Measurements from ENCODE around the gene PTPN4. TPM values are rescaled to one million over a fixed set of nuclear protein-coding genes. Genes with fewer than 3 reads are reported as not detected.
A peak's percentile ranks its signal among the peaks of the same experiment; 100 is the strongest.

The PTPN4 gene, protein sequence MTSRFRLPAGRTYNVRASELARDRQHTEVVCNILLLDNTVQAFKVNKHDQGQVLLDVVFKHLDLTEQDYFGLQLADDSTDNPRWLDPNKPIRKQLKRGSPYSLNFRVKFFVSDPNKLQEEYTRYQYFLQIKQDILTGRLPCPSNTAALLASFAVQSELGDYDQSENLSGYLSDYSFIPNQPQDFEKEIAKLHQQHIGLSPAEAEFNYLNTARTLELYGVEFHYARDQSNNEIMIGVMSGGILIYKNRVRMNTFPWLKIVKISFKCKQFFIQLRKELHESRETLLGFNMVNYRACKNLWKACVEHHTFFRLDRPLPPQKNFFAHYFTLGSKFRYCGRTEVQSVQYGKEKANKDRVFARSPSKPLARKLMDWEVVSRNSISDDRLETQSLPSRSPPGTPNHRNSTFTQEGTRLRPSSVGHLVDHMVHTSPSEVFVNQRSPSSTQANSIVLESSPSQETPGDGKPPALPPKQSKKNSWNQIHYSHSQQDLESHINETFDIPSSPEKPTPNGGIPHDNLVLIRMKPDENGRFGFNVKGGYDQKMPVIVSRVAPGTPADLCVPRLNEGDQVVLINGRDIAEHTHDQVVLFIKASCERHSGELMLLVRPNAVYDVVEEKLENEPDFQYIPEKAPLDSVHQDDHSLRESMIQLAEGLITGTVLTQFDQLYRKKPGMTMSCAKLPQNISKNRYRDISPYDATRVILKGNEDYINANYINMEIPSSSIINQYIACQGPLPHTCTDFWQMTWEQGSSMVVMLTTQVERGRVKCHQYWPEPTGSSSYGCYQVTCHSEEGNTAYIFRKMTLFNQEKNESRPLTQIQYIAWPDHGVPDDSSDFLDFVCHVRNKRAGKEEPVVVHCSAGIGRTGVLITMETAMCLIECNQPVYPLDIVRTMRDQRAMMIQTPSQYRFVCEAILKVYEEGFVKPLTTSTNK
- total RNA-seq (2014; rRNA removed; shearing (Covaris generic); ENCODE audit: low replicate concordance) = 6.4 and 11.3 TPM in 2 replicates

DNA sequence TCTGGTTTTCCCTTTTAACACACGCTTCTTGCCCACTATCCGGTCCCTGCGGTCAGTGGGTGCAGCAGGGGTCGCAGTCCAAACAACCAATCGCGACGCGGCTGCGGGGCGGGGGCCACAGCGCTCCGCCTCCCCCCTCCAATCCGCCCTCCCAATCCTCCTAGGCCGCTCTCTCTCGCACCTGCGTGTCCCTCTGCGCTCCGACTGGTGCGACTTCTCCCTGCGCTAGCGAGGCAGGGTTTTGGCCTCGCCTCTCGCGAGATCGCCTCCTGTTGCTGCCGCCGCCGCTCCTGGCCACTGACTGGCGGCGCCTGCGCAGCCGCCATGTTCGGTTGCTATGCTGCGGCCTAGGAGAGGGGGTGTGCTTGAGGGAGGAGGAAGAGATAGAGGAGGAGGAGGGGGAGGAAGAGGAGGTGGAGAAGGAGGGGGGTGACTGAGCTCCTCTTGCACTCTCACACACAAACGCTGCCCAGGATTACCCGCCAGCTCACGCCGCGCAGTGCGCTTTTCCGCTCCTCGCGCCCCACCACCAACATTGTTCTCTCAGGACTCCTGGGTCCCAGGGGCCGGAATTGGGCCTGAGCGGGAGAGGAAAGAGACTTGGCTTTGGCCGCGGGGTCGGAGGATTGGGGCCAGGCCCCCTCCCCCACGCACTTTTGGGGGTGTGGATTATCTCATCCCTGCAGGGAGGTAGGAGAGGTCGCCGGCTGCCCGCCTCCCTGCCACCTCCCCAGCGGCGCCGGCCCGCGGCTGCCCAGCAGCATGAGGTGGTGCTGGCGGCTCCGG, at the start of gene PTPN4:
PTPN4 (plus strand) TSS at position 472 of the 786 bp plus-strand sequence. CDS start 49,932 bp downstream, outside the sequence.
- in situ Hi-C loops (cut with HindIII; ENCODE audit: low pct_unique_long_range_greater_than_20kb, low sequenced_read_pairs) = no loop called here
- peak; percentile 100 for DNase-seq (ENCODE audit: low read depth)

GRCh38 chr2:119710281-119710680, 49.4 kb upstream of the PTPN4 start:
- no peak for DNase-seq (ENCODE audit: low read depth)
- in situ Hi-C loops (cut with HindIII; ENCODE audit: low pct_unique_long_range_greater_than_20kb, low sequenced_read_pairs) = no loop called here

DNA sequence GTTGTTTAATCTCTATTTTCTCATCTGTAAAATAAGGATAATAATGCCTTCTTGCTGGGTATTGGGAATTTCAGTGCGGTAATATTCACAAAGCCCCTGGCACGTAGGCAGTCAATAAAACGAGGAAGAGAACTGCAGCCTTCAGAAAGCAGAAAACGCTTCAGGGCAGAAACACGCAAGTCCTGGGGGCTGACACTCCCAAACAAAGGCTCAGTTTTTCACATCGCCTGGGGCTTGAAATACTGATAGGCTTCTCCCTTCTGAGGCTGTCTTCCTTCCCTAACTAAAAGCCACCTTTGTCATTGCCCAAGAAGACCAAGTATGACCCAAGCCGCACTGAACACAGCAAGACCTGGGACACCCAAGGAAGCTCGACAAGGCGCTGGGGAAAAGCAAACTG, 48.4 kb upstream of the PTPN4 start:
- no peak for DNase-seq (ENCODE audit: low read depth)
- in situ Hi-C loops (cut with HindIII; ENCODE audit: low pct_unique_long_range_greater_than_20kb, low sequenced_read_pairs) = no loop called here

GRCh38 chr2:119712571-119712970, 47.2 kb upstream of the PTPN4 start:
- in situ Hi-C loops (cut with HindIII; ENCODE audit: low pct_unique_long_range_greater_than_20kb, low sequenced_read_pairs) = no loop called here
- DNase-seq (ENCODE audit: low read depth) = no peak

DNA sequence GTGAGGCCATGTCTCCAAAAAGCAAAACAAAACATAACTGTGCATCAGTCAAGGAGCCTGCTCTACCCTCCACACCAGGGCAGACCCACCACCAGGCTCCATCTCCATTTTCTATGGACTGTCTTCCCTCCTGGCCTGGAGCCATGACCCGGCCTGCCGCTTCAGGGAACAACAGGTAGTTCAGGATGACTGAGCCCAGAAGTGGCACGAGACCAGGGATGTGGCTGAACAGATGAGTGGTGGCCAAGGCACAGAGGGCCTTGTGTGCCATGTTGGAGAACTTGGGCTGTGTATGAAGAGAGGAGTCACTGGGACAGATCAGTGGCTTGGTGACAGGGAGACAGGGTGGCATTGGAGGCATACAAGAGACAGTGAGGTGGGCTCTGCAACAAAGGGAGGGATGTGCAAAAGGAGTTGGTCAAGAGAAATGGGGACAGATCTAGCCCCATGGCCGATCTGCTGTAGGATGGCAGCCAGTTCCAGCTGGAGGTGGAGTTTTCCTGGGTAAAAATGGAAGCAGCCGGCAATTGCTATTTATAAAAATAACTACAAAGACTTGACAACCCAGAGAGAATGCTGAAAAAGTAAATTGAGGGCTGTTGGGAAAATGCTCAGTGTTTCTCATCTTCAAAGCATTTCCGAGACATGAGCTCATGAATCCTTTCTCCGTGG, 45.8 kb upstream of the PTPN4 start:
- DNase-seq (ENCODE audit: low read depth) = no peak
- in situ Hi-C loops (cut with HindIII; ENCODE audit: low pct_unique_long_range_greater_than_20kb, low sequenced_read_pairs) = no loop called here

- no peak for DNase-seq (ENCODE audit: low read depth)
- in situ Hi-C loops (cut with HindIII; ENCODE audit: low pct_unique_long_range_greater_than_20kb, low sequenced_read_pairs) = no loop called here
Observed at GRCh38 chr2:119715409-119716283, 44.1 kb upstream of the PTPN4 start.

DNA sequence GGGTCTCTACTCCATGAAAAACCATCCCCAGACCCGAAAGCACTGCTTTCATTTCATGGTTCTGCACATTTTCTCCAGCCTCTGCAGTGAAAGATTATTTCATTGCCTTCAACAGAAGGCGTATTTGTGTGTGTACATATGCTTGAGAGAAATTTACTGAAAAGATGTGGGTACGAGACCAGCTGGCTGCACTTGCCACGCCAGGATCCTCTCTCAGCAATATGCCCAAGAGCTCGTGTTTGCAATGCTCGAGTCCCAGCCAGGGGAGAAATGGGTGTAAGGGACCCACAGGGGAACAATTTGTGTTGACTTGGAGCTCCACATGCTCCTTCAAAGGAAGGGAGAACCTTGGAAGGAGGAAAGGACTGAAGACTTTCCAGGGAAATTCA, 43.4 kb upstream of the PTPN4 start:
- in situ Hi-C loops (cut with HindIII; ENCODE audit: low pct_unique_long_range_greater_than_20kb, low sequenced_read_pairs) = no loop called here

GRCh38 chr2:119718501-119719260, 41.0 kb upstream of the PTPN4 start:
- in situ Hi-C loops (cut with HindIII; ENCODE audit: low pct_unique_long_range_greater_than_20kb, low sequenced_read_pairs) = no loop called here
- DNase-seq (ENCODE audit: low read depth) = peak; percentile 8

More for the DNA sequence above, 43.4 kb upstream of the PTPN4 start:
- DNase-seq (ENCODE audit: low read depth) = no peak

GRCh38 chr2:119719261-119719627, 40.5 kb upstream of the PTPN4 start:
- in situ Hi-C loops (cut with HindIII; ENCODE audit: low pct_unique_long_range_greater_than_20kb, low sequenced_read_pairs) = no loop called here
- DNase-seq (ENCODE audit: low read depth) = no peak

GRCh38 chr2:119721043-119721442, 38.7 kb upstream of the PTPN4 start:
- DNase-seq (ENCODE audit: low read depth) = no peak
- in situ Hi-C loops (cut with HindIII; ENCODE audit: low pct_unique_long_range_greater_than_20kb, low sequenced_read_pairs) = no loop called here

- no peak for DNase-seq (ENCODE audit: low read depth)
- in situ Hi-C loops (cut with HindIII; ENCODE audit: low pct_unique_long_range_greater_than_20kb, low sequenced_read_pairs) = no loop called here
Observed at GRCh38 chr2:119721462-119721861, 38.3 kb upstream of the PTPN4 start.

DNA sequence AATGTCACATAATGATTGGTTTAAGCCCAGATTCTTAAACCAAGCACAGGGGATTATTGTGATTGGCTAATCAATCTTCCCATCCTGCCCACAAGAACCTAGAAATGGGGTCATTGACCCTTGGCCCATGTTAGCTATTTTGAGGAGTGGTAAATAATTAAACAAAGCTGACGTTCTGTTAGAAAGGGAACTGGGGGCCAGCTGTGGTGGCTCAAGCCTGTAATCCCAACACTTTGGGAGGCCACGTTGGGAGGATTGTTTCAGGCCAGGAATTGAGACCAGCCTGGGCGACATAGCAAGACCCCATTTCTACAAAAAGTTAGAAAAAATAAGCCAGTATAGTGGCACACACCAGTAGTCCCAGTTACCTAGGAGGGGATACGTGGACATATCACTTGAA, 37.8 kb upstream of the PTPN4 start:
- DNase-seq (ENCODE audit: low read depth) = no peak
- in situ Hi-C loops (cut with HindIII; ENCODE audit: low pct_unique_long_range_greater_than_20kb, low sequenced_read_pairs) = no loop called here

GRCh38 chr2:119723186-119723585, 36.5 kb upstream of the PTPN4 start:
- no peak for DNase-seq (ENCODE audit: low read depth)
- in situ Hi-C loops (cut with HindIII; ENCODE audit: low pct_unique_long_range_greater_than_20kb, low sequenced_read_pairs) = no loop called here

- no peak for DNase-seq (ENCODE audit: low read depth)
- in situ Hi-C loops (cut with HindIII; ENCODE audit: low pct_unique_long_range_greater_than_20kb, low sequenced_read_pairs) = no loop called here
Observed at GRCh38 chr2:119723784-119724467, 35.8 kb upstream of the PTPN4 start.

DNA sequence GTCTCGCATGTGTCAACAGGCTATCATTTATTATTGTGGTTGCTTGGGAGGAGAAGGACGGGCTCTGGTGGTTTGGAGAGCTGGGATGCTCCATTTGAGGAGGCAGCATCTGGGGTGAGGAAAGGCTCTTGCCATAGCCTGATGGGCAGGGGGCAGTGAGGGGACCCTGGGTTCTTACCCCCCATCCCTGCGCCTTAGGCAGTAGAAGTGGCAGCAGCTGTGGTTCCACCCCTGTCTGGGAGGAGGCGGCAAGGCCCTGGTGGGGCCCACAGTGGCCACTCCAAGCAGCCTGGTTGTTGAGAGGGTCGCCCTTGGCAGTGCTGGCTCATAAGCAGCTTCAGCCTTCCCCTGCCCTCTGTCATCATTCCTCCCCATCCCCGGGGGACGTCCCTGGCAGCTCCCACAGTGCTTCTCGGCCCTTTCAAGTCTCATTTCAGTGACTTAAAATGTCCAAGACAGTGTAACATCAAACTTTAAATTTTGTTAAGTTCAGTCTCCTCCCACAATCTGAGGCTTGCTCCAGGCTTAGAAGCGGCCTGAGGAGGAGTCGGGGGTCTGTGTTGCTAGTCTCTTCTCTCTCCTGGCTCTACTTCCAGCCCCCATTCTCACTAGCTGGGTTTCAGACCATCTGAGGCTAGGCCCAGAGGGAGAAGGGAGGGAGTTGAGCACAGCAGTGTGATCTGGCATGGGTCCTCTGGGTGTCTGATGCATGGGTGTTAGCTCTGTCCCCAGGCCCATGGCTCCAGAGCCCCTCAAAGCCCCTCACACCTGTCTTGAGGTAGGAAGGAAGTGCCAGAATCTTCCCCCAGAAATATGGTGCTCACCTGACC, 34.9 kb upstream of the PTPN4 start:
- DNase-seq (ENCODE audit: low read depth) = no peak
- in situ Hi-C loops (cut with HindIII; ENCODE audit: low pct_unique_long_range_greater_than_20kb, low sequenced_read_pairs) = no loop called here

Measured in Caki2 (cell line).